NCI-H2107 (cell line): ENCODE data around the gene DGKD.
"Not testable (repeated sequence)": the region's sequence is repeated elsewhere in the genome, so short reads cannot be mapped to it uniquely, and the experiment has no call there.

Source experiments
- DNase-seq: peaks from one replicate; lab custom pipeline; 2025; lab: John Stamatoyannopoulos, UW

DGKD gene

GRCh38 chr2:233385489-233386044 is 31.3 kb downstream of the DGKD start:
- DNase-seq = no peak

- DNase-seq = no peak
These were observed 32.2 kb downstream of the DGKD start for GRCh38 chr2:233386382-233387041.

GRCh38 chr2:233387225-233387624 is 32.9 kb downstream of the DGKD start:
- no peak for DNase-seq

- DNase-seq = no peak
These were observed 33.6 kb downstream of the DGKD start for GRCh38 chr2:233387667-233388528.

- no peak for DNase-seq
These were observed 35.4 kb downstream of the DGKD start for GRCh38 chr2:233389601-233390125.

- DNase-seq = no peak
These were observed 41.4 kb downstream of the DGKD start for GRCh38 chr2:233395687-233396086.

- not testable (repeated sequence) for DNase-seq
These were observed 42.7 kb downstream of the DGKD start for GRCh38 chr2:233396726-233397665.

GRCh38 chr2:233399306-233400225 is 45.3 kb downstream of the DGKD start:
- no peak for DNase-seq

- DNase-seq = no peak
These were observed 46.0 kb downstream of the DGKD start for GRCh38 chr2:233400341-233400740.

GRCh38 chr2:233400961-233401360 is 46.7 kb downstream of the DGKD start:
- no peak for DNase-seq

- DNase-seq = no peak
These were observed 48.1 kb downstream of the DGKD start for GRCh38 chr2:233402346-233402745.

GRCh38 chr2:233402789-233403188 is 48.5 kb downstream of the DGKD start:
- no peak for DNase-seq

- DNase-seq = peak; percentile 3
These were observed 49.9 kb downstream of the DGKD start for GRCh38 chr2:233404222-233404621.

- DNase-seq = no peak
These were observed 52.6 kb downstream of the DGKD start for GRCh38 chr2:233406865-233407264.

- no peak for DNase-seq
These were observed 53.5 kb downstream of the DGKD start for GRCh38 chr2:233407771-233408181.

- DNase-seq = no peak
These were observed 54.3 kb downstream of the DGKD start for GRCh38 chr2:233408366-233409285.

GRCh38 chr2:233409286-233409991 is 55.1 kb downstream of the DGKD start:
- no peak for DNase-seq

- no peak for DNase-seq
These were observed 56.0 kb downstream of the DGKD start for GRCh38 chr2:233410196-233410760.
